Central memory CD8-positive, alpha-beta T cell (primary cell): Measurements from ENCODE around the gene TMEM232.

Source experiments
- ATAC-seq: fragments of 150-1000 bp; cut with Tn5 transposase; replicated peaks from 2 replicates; pipeline ENCODE4 v1.10.0; 2022; ENCODE audit warnings: mild to moderate bottlenecking, moderate FRiP score, moderate number of reproducible peaks; ENCODE audit not compliant: poor library complexity, severe bottlenecking; ENCODE audit errors: extremely low read depth
- DNase-seq, 2 donors: peaks; one replicate each; pipeline ENCODE4 v3.0.0; 2021; ENCODE audit warnings: low spot score in 2 of 2
- H3K27ac Mint-ChIP-seq: one replicate; pipeline ENCODE4 v1.8.0; 2022; ENCODE audit warnings: low read depth, mild to moderate bottlenecking, moderate library complexity, mixed read lengths
- H3K27me3 Mint-ChIP-seq: one replicate; pipeline ENCODE4 v1.8.0; 2022; ENCODE audit warnings: mixed read lengths
- H3K36me3 Mint-ChIP-seq: one replicate; pipeline ENCODE4 v1.8.0; 2022; ENCODE audit warnings: mild to moderate bottlenecking, moderate library complexity, mixed read lengths; ENCODE audit not compliant: insufficient read depth
- H3K4me1 Mint-ChIP-seq: one replicate; pipeline ENCODE4 v1.8.0; 2022; ENCODE audit warnings: mixed read lengths
- H3K4me3 Mint-ChIP-seq: one replicate; pipeline ENCODE4 v1.8.0; 2022; ENCODE audit warnings: mild to moderate bottlenecking, moderate library complexity, mixed read lengths
- H3K9me3 Mint-ChIP-seq: one replicate; pipeline ENCODE4 v1.8.0; 2022; ENCODE audit warnings: mixed read lengths

TMEM232 gene

GRCh38 chr5:110463106-110463505 lies 263.4 kb downstream of the TMEM232 start:
- H3K27me3 Mint-ChIP-seq: no peaks in the 10 kb centered on the region
- no peaks in the 10 kb centered on the region for H3K4me1 Mint-ChIP-seq
- no peak overlapping the region for H3K27ac Mint-ChIP-seq
- H3K9me3 Mint-ChIP-seq: no peaks in the 10 kb centered on the region
- H3K36me3 Mint-ChIP-seq: no peaks in the 10 kb centered on the region
- DNase-seq (no peak), ATAC-seq (no peak)
- no peak overlapping the region for H3K4me3 Mint-ChIP-seq

GRCh38 chr5:110460837-110461236 lies 265.6 kb downstream of the TMEM232 start:
- no peaks in the 10 kb centered on the region for H3K9me3 Mint-ChIP-seq
- no peak for ATAC-seq
- H3K36me3 Mint-ChIP-seq: no peaks in the 10 kb centered on the region
- H3K4me1 Mint-ChIP-seq: no peaks in the 10 kb centered on the region
- no peaks in the 10 kb centered on the region for H3K27me3 Mint-ChIP-seq
- H3K4me3 Mint-ChIP-seq: no peak overlapping the region
- H3K27ac Mint-ChIP-seq: no peak overlapping the region
- DNase-seq: no peak

GRCh38 chr5:110458313-110458712 lies 268.2 kb downstream of the TMEM232 start:
- no peak for ATAC-seq
- no peak for DNase-seq
- Mint-ChIP-seq H3K27me3 (no peaks in the 10 kb centered on the region), H3K4me3 (no peak overlapping the region), H3K4me1 (no peaks in the 10 kb centered on the region), H3K27ac (no peak overlapping the region), H3K9me3 (no peaks in the 10 kb centered on the region), H3K36me3 (no peaks in the 10 kb centered on the region)

DNA sequence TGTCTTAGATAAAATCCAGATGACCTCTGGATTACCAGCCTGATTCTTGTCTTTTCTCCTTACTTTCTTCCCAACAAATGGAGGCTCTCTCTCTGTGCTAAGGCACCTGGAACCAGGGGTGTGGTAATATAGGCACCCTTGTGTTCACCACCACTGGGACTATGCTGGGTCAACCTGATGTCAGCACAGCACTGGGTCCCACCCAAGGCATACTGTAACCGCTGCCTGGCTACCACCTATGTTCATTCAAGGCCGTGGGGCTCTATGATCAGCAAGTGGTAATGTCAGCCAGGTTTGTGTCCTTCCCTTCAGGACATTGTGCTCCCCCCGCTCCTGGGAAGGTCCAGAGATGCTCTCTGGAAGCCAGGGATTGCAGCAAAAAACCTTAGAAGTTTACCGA lies 283.6 kb downstream of the TMEM232 start:
- Mint-ChIP-seq H3K4me3 (no peak overlapping the region), H3K4me1 (no peaks in the 10 kb centered on the region), H3K27ac (no peak overlapping the region), H3K9me3 (no peaks in the 10 kb centered on the region), H3K27me3 (peaks cover 27% of the 10 kb centered on the region), H3K36me3 (no peaks in the 10 kb centered on the region)
- DNase-seq: no peak
- ATAC-seq: no peak

DNA sequence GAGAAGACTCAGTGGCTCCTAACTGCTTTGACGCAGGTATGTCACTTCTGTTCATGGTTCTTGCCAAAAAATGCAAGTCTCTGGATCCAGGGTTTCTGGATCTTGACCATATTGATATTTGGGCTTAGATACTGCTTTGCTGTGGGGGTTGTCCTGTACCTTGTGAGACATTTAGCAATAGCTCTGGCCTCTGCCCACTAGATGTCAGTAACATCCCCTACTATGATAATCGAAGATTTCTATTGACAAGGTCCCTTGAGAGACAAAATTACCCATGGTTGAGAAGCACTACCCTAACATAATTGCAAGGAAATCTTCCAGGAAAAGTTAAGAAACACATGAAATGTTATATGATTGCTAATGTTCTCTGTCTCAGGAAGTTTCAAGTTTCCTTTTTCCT lies 285.4 kb downstream of the TMEM232 start:
- no peaks in the 10 kb centered on the region for H3K4me1 Mint-ChIP-seq
- H3K4me3 Mint-ChIP-seq: no peak overlapping the region
- no peaks in the 10 kb centered on the region for H3K36me3 Mint-ChIP-seq
- ATAC-seq: no peak
- H3K27ac Mint-ChIP-seq: no peak overlapping the region
- DNase-seq: no peak
- no peaks in the 10 kb centered on the region for H3K9me3 Mint-ChIP-seq
- H3K27me3 Mint-ChIP-seq: peaks cover 22% of the 10 kb centered on the region

- Mint-ChIP-seq H3K4me1 (no peaks in the 10 kb centered on the region), H3K36me3 (no peaks in the 10 kb centered on the region), H3K27ac (no peak overlapping the region), H3K9me3 (no peaks in the 10 kb centered on the region), H3K4me3 (no peak overlapping the region), H3K27me3 (peaks cover 13% of the 10 kb centered on the region)
- DNase-seq (no peak), ATAC-seq (no peak)
Observed at GRCh38 chr5:110440058-110440457, 286.4 kb downstream of the TMEM232 start.

DNA sequence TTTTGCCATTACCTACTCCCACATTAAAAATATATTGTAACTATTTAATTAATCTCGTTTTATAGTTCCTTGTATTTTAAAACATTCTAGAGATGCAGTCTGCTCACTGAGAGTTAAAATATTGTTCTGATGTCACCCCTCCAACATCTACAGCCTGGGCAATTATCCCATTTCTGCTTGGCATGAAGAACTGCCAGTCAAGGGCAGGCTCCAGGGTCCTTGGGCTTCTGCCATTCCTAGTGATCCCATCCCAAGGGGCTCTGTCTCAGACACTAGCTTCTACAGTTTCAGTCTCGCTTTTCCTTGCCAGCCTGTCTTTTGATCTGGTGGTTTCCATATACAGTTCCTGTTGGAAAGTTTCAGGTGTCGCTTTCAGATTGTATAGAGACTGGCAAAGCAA lies 287.2 kb downstream of the TMEM232 start:
- H3K4me1 Mint-ChIP-seq: no peaks in the 10 kb centered on the region
- no peaks in the 10 kb centered on the region for H3K9me3 Mint-ChIP-seq
- H3K4me3 Mint-ChIP-seq: no peak overlapping the region
- H3K27me3 Mint-ChIP-seq: peaks cover 5% of the 10 kb centered on the region
- ATAC-seq (no peak), DNase-seq (no peak)
- no peak overlapping the region for H3K27ac Mint-ChIP-seq
- H3K36me3 Mint-ChIP-seq: no peaks in the 10 kb centered on the region

- Mint-ChIP-seq H3K4me3 (no peak overlapping the region), H3K4me1 (no peaks in the 10 kb centered on the region), H3K27ac (no peak overlapping the region), H3K27me3 (peaks cover 7% of the 10 kb centered on the region), H3K9me3 (peaks cover 4% of the 10 kb centered on the region), H3K36me3 (no peaks in the 10 kb centered on the region)
- no peak for ATAC-seq
- no peak for DNase-seq
Observed at GRCh38 chr5:110435207-110435606, 291.3 kb downstream of the TMEM232 start.

DNA sequence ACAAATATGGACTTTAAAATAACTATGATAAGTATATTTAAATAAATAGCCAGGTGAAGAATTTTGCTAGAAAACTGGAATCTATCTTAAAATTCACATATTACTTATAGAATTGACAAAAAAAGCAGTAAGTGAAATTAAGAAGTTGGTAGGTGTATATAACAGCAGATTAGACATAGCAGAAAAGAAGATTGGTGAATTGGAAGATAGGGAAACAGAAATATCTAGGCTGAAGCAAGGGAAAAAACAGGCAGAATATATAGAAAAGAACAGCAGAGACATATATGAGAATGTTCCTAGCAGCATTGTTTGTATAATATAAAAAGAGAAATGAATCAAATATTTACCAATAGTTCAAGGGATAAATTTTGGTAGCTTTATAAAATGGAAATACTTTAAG lies 294.9 kb downstream of the TMEM232 start:
- Mint-ChIP-seq H3K27me3 (peaks cover 25% of the 10 kb centered on the region), H3K36me3 (no peaks in the 10 kb centered on the region), H3K4me1 (no peaks in the 10 kb centered on the region), H3K9me3 (peaks cover 4% of the 10 kb centered on the region), H3K4me3 (no peak overlapping the region), H3K27ac (no peak overlapping the region)
- ATAC-seq: no peak
- no peak for DNase-seq

- DNase-seq (no peak), ATAC-seq (no peak)
- H3K36me3 Mint-ChIP-seq: no peaks in the 10 kb centered on the region
- no peaks in the 10 kb centered on the region for H3K27me3 Mint-ChIP-seq
- no peaks in the 10 kb centered on the region for H3K4me1 Mint-ChIP-seq
- H3K27ac Mint-ChIP-seq: no peak overlapping the region
- H3K4me3 Mint-ChIP-seq: no peak overlapping the region
- no peaks in the 10 kb centered on the region for H3K9me3 Mint-ChIP-seq
Observed at GRCh38 chr5:110414360-110414759, 312.1 kb downstream of the TMEM232 start.

DNA sequence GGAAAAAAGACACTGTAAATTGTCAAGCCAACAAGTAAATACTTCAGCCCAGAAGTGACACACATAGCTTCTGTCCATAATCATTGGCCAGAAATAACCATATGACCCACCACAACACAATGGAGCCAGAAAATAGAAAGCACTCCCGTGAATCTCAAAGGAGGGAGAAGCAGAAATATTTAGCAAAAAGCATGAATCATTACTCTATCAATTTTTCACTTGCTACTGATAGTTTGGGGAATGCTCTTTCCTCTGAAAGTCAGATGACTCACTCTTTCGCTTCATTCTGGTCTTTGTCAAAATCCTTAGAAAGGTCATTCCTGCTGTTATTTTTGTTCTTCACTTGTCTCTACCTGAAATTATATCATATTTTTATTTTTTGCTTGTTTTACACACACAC lies 312.6 kb downstream of the TMEM232 start:
- no peaks in the 10 kb centered on the region for H3K27me3 Mint-ChIP-seq
- no peak overlapping the region for H3K27ac Mint-ChIP-seq
- no peaks in the 10 kb centered on the region for H3K4me1 Mint-ChIP-seq
- no peak for ATAC-seq
- no peaks in the 10 kb centered on the region for H3K9me3 Mint-ChIP-seq
- H3K4me3 Mint-ChIP-seq: no peak overlapping the region
- H3K36me3 Mint-ChIP-seq: no peaks in the 10 kb centered on the region
- no peak for DNase-seq

- DNase-seq: no peak
- Mint-ChIP-seq H3K4me3 (no peak overlapping the region), H3K9me3 (no peaks in the 10 kb centered on the region), H3K4me1 (no peaks in the 10 kb centered on the region), H3K36me3 (no peaks in the 10 kb centered on the region), H3K27ac (no peak overlapping the region), H3K27me3 (peaks cover 3% of the 10 kb centered on the region)
- ATAC-seq: no peak
Observed at GRCh38 chr5:110409571-110409970, 316.9 kb downstream of the TMEM232 start.

DNA sequence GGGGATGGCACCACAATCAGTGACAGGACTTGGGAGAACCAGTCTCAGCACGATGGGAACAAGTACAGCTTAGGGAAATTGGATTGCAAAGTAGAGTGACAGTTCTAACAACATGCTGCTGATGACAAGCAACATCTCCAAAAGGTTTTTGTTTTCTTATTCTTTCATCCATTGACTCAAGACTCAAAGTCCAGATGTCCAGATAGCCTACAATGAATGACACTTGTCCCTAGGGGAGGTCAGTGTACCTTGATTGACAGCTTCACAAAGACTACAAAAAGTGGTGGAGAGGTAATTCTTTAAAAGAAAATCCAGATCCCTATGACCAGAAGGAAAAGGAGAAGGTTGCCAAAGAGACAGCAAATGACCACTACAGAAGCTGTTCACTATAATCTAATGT lies 323.9 kb downstream of the TMEM232 start:
- ATAC-seq (no peak), DNase-seq (no peak)
- no peaks in the 10 kb centered on the region for H3K9me3 Mint-ChIP-seq
- no peaks in the 10 kb centered on the region for H3K4me1 Mint-ChIP-seq
- no peaks in the 10 kb centered on the region for H3K36me3 Mint-ChIP-seq
- peaks cover 38% of the 10 kb centered on the region for H3K27me3 Mint-ChIP-seq
- no peak overlapping the region for H3K27ac Mint-ChIP-seq
- no peak overlapping the region for H3K4me3 Mint-ChIP-seq

GRCh38 chr5:110401881-110402280 lies 324.6 kb downstream of the TMEM232 start:
- ATAC-seq (no peak), DNase-seq (no peak)
- Mint-ChIP-seq H3K4me1 (no peaks in the 10 kb centered on the region), H3K27me3 (peaks cover 38% of the 10 kb centered on the region), H3K9me3 (no peaks in the 10 kb centered on the region), H3K27ac (no peak overlapping the region), H3K36me3 (no peaks in the 10 kb centered on the region), H3K4me3 (no peak overlapping the region)
